A549 (cell line): ENCODE measurements around the gene RABGAP1L. TPM values are rescaled to one million over a fixed set of nuclear protein-coding genes. Genes with fewer than 3 reads are reported as not detected.

Experiments
- ATAC-seq, 2 experiments: fragments of 200-7000 bp in 1 of 2; fragments of >200 bp in 1 of 2; cut with Nextera tagmentation in 1 of 2; cut with Tn5 transposase in 1 of 2; 3 replicates each; pipeline versions ENCODE4 v1.8.0 to v1.9.1; 2018 to 2020; ENCODE audit warnings: mild to moderate bottlenecking in 1 of 2, moderate library complexity in 1 of 2
- CTCF ChIA-PET: fragments of 300-600 bp; sonication (Branson Sonifier 250); formaldehyde crosslinking; extraction: SDS; loops from one replicate; lab custom pipeline; 2021; ENCODE audit warnings: antibody characterized with exemption, inconsistent platforms; lab: Yijun Ruan, JAX
- POLR2A ChIA-PET: fragments of 350-600 bp; formaldehyde crosslinking; extraction: SDS; loops from one replicate; lab custom pipeline; 2021; ENCODE audit warnings: antibody characterized with exemption, inconsistent platforms; lab: Yijun Ruan, JAX
- DNase-seq, 2 experiments: peaks; one replicate each; pipeline versions ENCODE4 v3.0.0 to v3.0.0-alpha.2; 2011 to 2016; ENCODE audit warnings: low read depth in 1 of 2, low spot score in 1 of 2
- FAIRE-seq: peaks from 2 replicates; lab custom pipeline; 2011; peaks lifted over from hg19 to GRCh38; lab: Jason Lieb, UNC
- H3K27ac ChIP-seq, 2 experiments: fragments of >200 bp; sonication (Bioruptor Twin); formaldehyde crosslinking; 3 replicates each; pipeline ENCODE4 v1.5.1; 2016 to 2017
- H3K4me1 ChIP-seq: fragments of >200 bp; sonication (Bioruptor Twin); formaldehyde crosslinking; 3 replicates; pipeline ENCODE4 v1.6.1; 2016
- H3K4me2 ChIP-seq: fragments of >200 bp; sonication (Bioruptor Twin); formaldehyde crosslinking; 3 replicates; pipeline ENCODE4 v1.6.1; 2016
- H3K4me3 ChIP-seq: fragments of >200 bp; sonication (Bioruptor Twin); formaldehyde crosslinking; 3 replicates; pipeline ENCODE4 v1.5.1; 2016
- H3K9me3 ChIP-seq: fragments of >200 bp; sonication (Bioruptor Twin); formaldehyde crosslinking; 3 replicates; pipeline ENCODE4 v1.6.1; 2016
- CBX2 ChIP-seq: fragments of 200-600 bp; sonication (generic); IDR thresholded peaks from 2 replicates; pipeline ENCODE4 v1.6.1; 2016; ENCODE audit warnings: low read depth, mild to moderate bottlenecking, borderline replicate concordance
- FOSL2 ChIP-seq, 2 experiments: fragments of 450-650 bp in 1 of 2; fragments of >200 bp in 1 of 2; sonication (Bioruptor Twin) in 1 of 2; formaldehyde crosslinking; IDR thresholded peaks; 2 replicates each; pipeline versions ENCODE4 v1.5.0 to v1.6.1; 2016 to 2020; ENCODE audit warnings: mild to moderate bottlenecking in 1 of 2, moderate library complexity in 1 of 2
- HDAC2 ChIP-seq: fragments of 200-600 bp; sonication (generic); IDR thresholded peaks from 2 replicates; pipeline ENCODE4 v1.6.1; 2016
- HOXB13 ChIP-seq: fragments of 250-450 bp; sonication (Bioruptor Pico); IDR thresholded peaks from 2 replicates; pipeline ENCODE4 v1.5.0; 2020; ENCODE audit warnings: low read depth, mild to moderate bottlenecking, moderate library complexity
- JUN ChIP-seq, 2 experiments: fragments of >200 bp; sonication (Bioruptor Twin); formaldehyde crosslinking; IDR thresholded peaks; 2 replicates in 1 of 2; 3 replicates in 1 of 2; pipeline ENCODE4 v1.6.1; 2016 to 2017
- JUNB ChIP-seq: fragments of >200 bp; sonication (Bioruptor Twin); formaldehyde crosslinking; IDR thresholded peaks from 2 replicates; pipeline ENCODE4 v1.6.1; 2016
- MAFK ChIP-seq: fragments of 450-650 bp; IDR thresholded peaks from 2 replicates; pipeline ENCODE4 v1.6.1; 2014; ENCODE audit not compliant: partially characterized antibody
- MAX ChIP-seq: IDR thresholded peaks from 2 replicates; pipeline ENCODE4 v1.6.1; 2012
- MYC ChIP-seq: IDR thresholded peaks from 2 replicates; pipeline ENCODE4 v1.6.1; 2012; ENCODE audit warnings: mild to moderate bottlenecking, inconsistent platforms, low read length, improper control_type of control experiment, borderline replicate concordance
- NPAS2 ChIP-seq: fragments of 250-450 bp; sonication (Bioruptor Pico); IDR thresholded peaks from 2 replicates; pipeline ENCODE4 v1.8.0; 2022; ENCODE audit warnings: mild to moderate bottlenecking, moderate library complexity, borderline replicate concordance
- PHF8 ChIP-seq: fragments of 200-600 bp; sonication (generic); IDR thresholded peaks from 2 replicates; pipeline ENCODE4 v1.6.1; 2016; ENCODE audit warnings: low read depth, mild to moderate bottlenecking, antibody characterized with exemption, moderate library complexity, borderline replicate concordance
- RCOR1 ChIP-seq: fragments of 150-350 bp; IDR thresholded peaks from 2 replicates; pipeline ENCODE4 v1.6.1; 2014; ENCODE audit warnings: antibody characterized with exemption, low read length, low read depth
- REST ChIP-seq: fragments of 200-600 bp; sonication (generic); IDR thresholded peaks from 2 replicates; pipeline ENCODE4 v1.6.1; 2016; ENCODE audit warnings: antibody characterized with exemption, mild to moderate bottlenecking, moderate library complexity
- RNF2 ChIP-seq: fragments of 200-600 bp; sonication (generic); IDR thresholded peaks from 2 replicates; pipeline ENCODE4 v1.6.1; 2016; ENCODE audit warnings: low read depth, mild to moderate bottlenecking, antibody characterized with exemption, moderate library complexity, borderline replicate concordance
- ZFP36 ChIP-seq: fragments of 450-650 bp; IDR thresholded peaks from 2 replicates; pipeline ENCODE4 v1.6.1; 2014; ENCODE audit warnings: borderline replicate concordance; ENCODE audit not compliant: partially characterized antibody
- WGBS: methylation state at CpG from one replicate; pipeline ENCODE4 v1.1.6; 2017; ENCODE audit errors: missing lambda C conversion rate; 5-methylcytosine and 5-hydroxymethylcytosine counted together
- polyA plus RNA-seq, 4 experiments: library from polyadenylated mRNA; depleted of rRNA in 3 of 4; stranded (reverse); fragments of >200 nt; fragmentation: RNase III in 1 of 4; extraction: RNeasy Plus Mini Kit Qiagen cat#74134 plus additional on column Dnase treatment in 1 of 4; gene quantifications; 2 replicates in 3 of 4; 3 replicates in 1 of 4; pipeline ENCODE4 v1.2.3, GENCODE V29; 2011 to 2017
- TF ChIP-seq, protein P1 (sequence below): fragments of >200 bp; sonication (Bioruptor Twin); formaldehyde crosslinking; IDR thresholded peaks from 3 replicates; pipeline ENCODE4 v1.6.1; 2016

Gene RABGAP1L
- polyA plus RNA-seq, 2 of the 4 experiments (the other 2 are of a cell fraction), result 8.2 to 18.6 TPM

DNA sequence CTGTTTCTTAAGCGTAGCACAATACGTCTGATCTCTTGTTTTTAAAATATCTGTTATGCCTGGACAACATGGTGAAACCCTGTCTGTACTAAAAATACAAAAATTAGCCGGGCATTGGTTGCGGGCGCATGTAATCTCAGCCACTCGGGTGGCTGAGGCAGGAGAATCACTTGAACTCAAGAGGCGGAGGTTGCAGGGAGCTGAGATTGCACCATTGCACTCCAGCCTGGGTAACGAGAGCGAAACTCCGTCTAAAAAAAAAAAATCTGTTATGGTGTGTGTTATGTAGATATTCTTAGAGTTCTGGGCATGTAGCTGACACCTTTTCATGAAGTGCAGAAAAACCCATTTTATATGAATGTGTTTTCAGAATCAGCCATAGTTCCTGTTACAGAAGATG, 38.2 kb downstream of the RABGAP1L start (continued):
- TF ChIP-seq ZFP36 (no peak), RCOR1 (no peak), HDAC2 (no peak), REST (no peak)

DNA sequence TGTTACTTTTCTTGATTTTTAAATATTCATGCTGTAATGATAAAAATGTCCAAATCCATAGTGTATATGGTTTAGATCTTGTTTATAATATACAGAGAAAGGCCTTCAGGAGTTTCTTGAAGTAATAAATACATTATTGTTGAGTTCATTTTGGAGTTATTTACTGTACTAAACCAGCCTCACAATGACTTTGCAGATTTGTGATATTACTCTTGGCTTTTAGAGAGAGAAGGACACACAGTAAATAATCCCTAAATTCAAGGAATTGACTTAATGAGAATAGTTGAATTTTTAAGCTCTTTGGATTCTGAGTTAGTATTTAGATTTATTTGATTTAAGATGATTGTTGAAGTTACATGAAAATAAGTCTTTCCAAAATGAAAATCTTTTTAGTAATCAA, 38.9 kb downstream of the RABGAP1L start:
- ATAC-seq (no peak), FAIRE-seq (no peak)
- Histone ChIP-seq H3K4me3 (no peak overlapping the region), H3K4me2 (no peak overlapping the region), H3K27ac (no peak overlapping the region), H3K4me1 (no peaks in the 10 kb centered on the region)
- TF ChIP-seq, protein P1, sequence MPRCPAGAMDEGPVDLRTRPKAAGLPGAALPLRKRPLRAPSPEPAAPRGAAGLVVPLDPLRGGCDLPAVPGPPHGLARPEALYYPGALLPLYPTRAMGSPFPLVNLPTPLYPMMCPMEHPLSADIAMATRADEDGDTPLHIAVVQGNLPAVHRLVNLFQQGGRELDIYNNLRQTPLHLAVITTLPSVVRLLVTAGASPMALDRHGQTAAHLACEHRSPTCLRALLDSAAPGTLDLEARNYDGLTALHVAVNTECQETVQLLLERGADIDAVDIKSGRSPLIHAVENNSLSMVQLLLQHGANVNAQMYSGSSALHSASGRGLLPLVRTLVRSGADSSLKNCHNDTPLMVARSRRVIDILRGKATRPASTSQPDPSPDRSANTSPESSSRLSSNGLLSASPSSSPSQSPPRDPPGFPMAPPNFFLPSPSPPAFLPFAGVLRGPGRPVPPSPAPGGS, result no peak
- TF ChIP-seq JUN (IDR thresholded peaks at IDR 0.05) (no peak), MAFK (peak; percentile 37)
- TF ChIP-seq, all 56 proteins: peak for 1
- ChIA-PET CTCF (no interaction called here), POLR2A (no interaction called here)
- H3K9me3 ChIP-seq, result no peaks in the 10 kb centered on the region
- no peak for DNase-seq

DNA sequence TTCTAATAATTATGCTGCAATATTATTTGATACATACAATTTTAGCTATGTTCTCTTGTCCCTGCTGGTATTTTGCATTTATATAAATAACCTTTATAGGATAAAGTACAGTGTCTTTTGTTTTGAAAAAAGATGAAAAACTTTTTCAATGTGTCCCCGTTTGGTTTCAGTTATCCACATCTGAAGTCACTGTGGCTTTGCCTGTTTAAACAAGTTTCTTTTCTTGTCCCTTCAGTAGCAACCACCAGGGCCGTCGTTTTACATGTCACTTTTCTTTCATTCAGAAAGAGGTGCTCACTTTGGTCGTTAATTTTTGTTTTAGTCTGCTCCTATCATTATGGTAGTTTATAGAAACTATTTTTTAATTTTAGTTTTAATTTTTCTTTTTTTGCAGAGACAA, 41.4 kb downstream of the RABGAP1L start:
- Histone ChIP-seq H3K4me2 (no peak overlapping the region), H3K4me3 (no peak overlapping the region), H3K27ac (no peak overlapping the region), H3K9me3 (0 out of 3 replicates have a peak, but pooled peaks cover 5% of the 10 kb centered on the region), H3K4me1 (no peaks in the 10 kb centered on the region)
- FAIRE-seq (no peak), ATAC-seq (no peak), DNase-seq (no peak)
- CTCF ChIA-PET, result interaction anchor here (1.2 kb wide), 1 partner anchor 17 kb away, joined by 3 read pairs; no protein-coding TSS in a partner anchor
- POLR2A ChIA-PET, result no interaction called here
- 77% methylated on average over 4 of the region's 4 CpGs for WGBS
- no peak for TF ChIP-seq MYC
- no peak for TF ChIP-seq CBX2
- no peak for TF ChIP-seq FOSL2 (IDR thresholded peaks at IDR 0.05)
- TF ChIP-seq FOSL2 (CRISPR knock-in tag; IDR thresholded peaks at IDR 0.05), result no peak
- 0 out of 2 replicates have a peak, but pooled peaks have one; percentile 23 for TF ChIP-seq PHF8

- DNase-seq (no peak), ATAC-seq (no peak), FAIRE-seq (no peak)
- H3K4me1 ChIP-seq, result no peaks in the 10 kb centered on the region
- TF ChIP-seq RNF2 (no peak), JUNB (no peak), HOXB13 (CRISPR knock-in tag) (no peak), NPAS2 (CRISPR knock-in tag) (no peak), MAX (no peak)
- 80% methylated on average over 7 of the region's 7 CpGs for WGBS
- ChIA-PET CTCF (interaction anchor here (0.9 kb wide), 1 partner anchor 12 kb away, joined by 3 read pairs; no protein-coding TSS in a partner anchor), POLR2A (no interaction called here)
- no peak overlapping the region for H3K27ac ChIP-seq
- H3K4me2 ChIP-seq, result no peak overlapping the region
- no peak overlapping the region for H3K4me3 ChIP-seq
- 0 out of 3 replicates have a peak, but pooled peaks cover 5% of the 10 kb centered on the region for H3K9me3 ChIP-seq
These were observed 45.5 kb downstream of the RABGAP1L start for GRCh38 chr1:174204697-174205308.
